Fibroblast of lung (primary cell): ENCODE data around the gene ZC3H12D. TPM values are rescaled to one million over a fixed set of nuclear protein-coding genes. Genes with fewer than 3 reads are reported as not detected.

ENCODE experiments used
- DNase-seq, 2 donors: peaks; one replicate each; pipeline versions ENCODE4 v3.0.0 to v3.0.0-alpha.2; 2010; ENCODE audit warnings: low read depth in 2 of 2
- H2AFZ ChIP-seq: 2 replicates; pipeline ENCODE4 v1.5.1; 2012; ENCODE audit warnings: low read length, control low read depth, inconsistent platforms
- H3K27ac ChIP-seq: 2 replicates; pipeline ENCODE4 v1.5.1; 2011; ENCODE audit warnings: low read length, control low read depth; ENCODE audit not compliant: insufficient read depth
- H3K27me3 ChIP-seq: 2 replicates; pipeline ENCODE4 v1.5.1; 2011; ENCODE audit warnings: mild to moderate bottlenecking, low read length; ENCODE audit not compliant: control insufficient read depth, insufficient read depth
- H3K36me3 ChIP-seq: 2 replicates; pipeline ENCODE4 v1.5.1; 2011; ENCODE audit warnings: low read length; ENCODE audit not compliant: control insufficient read depth, insufficient read depth
- H3K4me1 ChIP-seq: 2 replicates; pipeline ENCODE4 v1.5.1; 2011; ENCODE audit warnings: low read length; ENCODE audit not compliant: control insufficient read depth, insufficient read depth; ENCODE audit errors: extremely low read depth
- H3K4me2 ChIP-seq: 2 replicates; pipeline ENCODE4 v1.5.1; 2011; ENCODE audit warnings: low read length, control low read depth; ENCODE audit not compliant: insufficient read depth; ENCODE audit errors: extremely low read depth
- H3K4me3 ChIP-seq, 4 experiments: fragments of 200-600 bp in 1 of 4; sonication (generic) in 1 of 4; replicated peaks in 1 of 4; 2 replicates each; pipeline ENCODE4 v1.5.1; 2011 to 2016; ENCODE audit warnings: low read length in 4 of 4, low read depth in 3 of 4, mild to moderate bottlenecking in 3 of 4, control low read depth in 2 of 4, inconsistent platforms in 1 of 4, mixed read lengths in 1 of 4; ENCODE audit not compliant: insufficient read depth in 1 of 4; ENCODE audit errors: control extremely low read depth in 1 of 4
- H3K79me2 ChIP-seq: 2 replicates; pipeline ENCODE4 v1.5.1; 2012; ENCODE audit warnings: mild to moderate bottlenecking, low read length, inconsistent platforms; ENCODE audit not compliant: control insufficient read depth, insufficient read depth
- H3K9ac ChIP-seq: 2 replicates; pipeline ENCODE4 v1.5.1; 2011; ENCODE audit warnings: mild to moderate bottlenecking, low read length, control low read depth; ENCODE audit not compliant: insufficient read depth
- H3K9me3 ChIP-seq: 2 replicates; pipeline ENCODE4 v1.5.1; 2012; ENCODE audit warnings: low read depth, low read length; ENCODE audit not compliant: control insufficient read depth, insufficient read depth
- H4K20me1 ChIP-seq: 2 replicates; pipeline ENCODE4 v1.5.1; 2011; ENCODE audit warnings: low read length; ENCODE audit not compliant: control insufficient read depth, insufficient read depth; ENCODE audit errors: extremely low read depth
- EZH2 ChIP-seq: IDR thresholded peaks from 2 replicates; pipeline ENCODE4 v1.5.1; 2012; ENCODE audit warnings: low read length, control low read depth, mild to moderate bottlenecking; ENCODE audit errors: missing control alignments
- polyA plus RNA-seq, 2 donors: library from polyadenylated mRNA; depleted of rRNA in 1 of 2; stranded (reverse) in 1 of 2; unstranded in 1 of 2; fragments of >200 nt; gene quantifications; 2 replicates each; pipeline ENCODE4 v1.2.1, GENCODE V29; 2011 to 2012; ENCODE audit warnings: missing spikeins in 1 of 2
- total RNA-seq: library from RNA; depleted of rRNA; stranded (reverse); fragments of >200 nt; gene quantifications from 2 replicates; pipeline ENCODE4 v1.2.1, GENCODE V29; 2014
- TF ChIP-seq, protein P1 (sequence below), 2 donors: IDR thresholded peaks in 1 of 2; conservative IDR thresholded peaks in 1 of 2; 1 replicate in 1 of 2; 2 replicates in 1 of 2; pipeline ENCODE4 v1.5.1; 2011 to 2012; ENCODE audit warnings: low read length in 2 of 2, control low read depth in 1 of 2, inconsistent platforms in 1 of 2, low read depth in 1 of 2, mild to moderate bottlenecking in 1 of 2

Gene ZC3H12D
- total and polyA plus RNA-seq, 2 donors (not counting 1 experiment from before 2014, with no cell fraction given): 0.01 to 0.17 TPM

DNA sequence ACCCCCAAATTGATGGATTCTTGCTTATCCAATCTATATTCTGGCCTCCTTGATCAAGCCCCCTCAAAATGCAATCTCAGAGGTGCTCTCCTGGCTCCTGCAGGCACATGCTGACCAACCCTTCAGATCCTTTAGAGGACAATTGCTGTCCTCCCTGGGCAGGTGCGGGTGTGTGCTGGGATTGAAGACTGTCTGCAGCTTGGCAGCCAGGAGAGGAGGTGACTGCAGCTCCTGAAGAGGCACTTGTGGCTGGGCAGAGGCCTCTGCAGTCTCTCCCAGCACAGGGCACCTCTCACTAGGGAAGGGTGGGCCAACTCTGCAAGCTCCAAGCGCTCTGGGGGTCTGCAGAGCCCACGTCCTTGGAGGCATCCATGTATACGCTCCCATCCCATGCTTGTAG lies 56.2 kb downstream of the ZC3H12D start:
- Histone ChIP-seq H3K4me1 (peaks cover 1% of the 10 kb centered on the region), H3K36me3 (no peaks in the 10 kb centered on the region), H3K4me2 (no peak overlapping the region), H3K9ac (no peak overlapping the region), H2AFZ (no peak overlapping the region), H3K4me3 (no peak overlapping the region), H3K27me3 (no peaks in the 10 kb centered on the region), H3K9me3 (no peaks in the 10 kb centered on the region), H4K20me1 (no peaks in the 10 kb centered on the region), H3K79me2 (no peaks in the 10 kb centered on the region), H3K27ac (no peak overlapping the region)
- no peak for DNase-seq
- TF ChIP-seq EZH2: no peak
- TF ChIP-seq, protein P1, sequence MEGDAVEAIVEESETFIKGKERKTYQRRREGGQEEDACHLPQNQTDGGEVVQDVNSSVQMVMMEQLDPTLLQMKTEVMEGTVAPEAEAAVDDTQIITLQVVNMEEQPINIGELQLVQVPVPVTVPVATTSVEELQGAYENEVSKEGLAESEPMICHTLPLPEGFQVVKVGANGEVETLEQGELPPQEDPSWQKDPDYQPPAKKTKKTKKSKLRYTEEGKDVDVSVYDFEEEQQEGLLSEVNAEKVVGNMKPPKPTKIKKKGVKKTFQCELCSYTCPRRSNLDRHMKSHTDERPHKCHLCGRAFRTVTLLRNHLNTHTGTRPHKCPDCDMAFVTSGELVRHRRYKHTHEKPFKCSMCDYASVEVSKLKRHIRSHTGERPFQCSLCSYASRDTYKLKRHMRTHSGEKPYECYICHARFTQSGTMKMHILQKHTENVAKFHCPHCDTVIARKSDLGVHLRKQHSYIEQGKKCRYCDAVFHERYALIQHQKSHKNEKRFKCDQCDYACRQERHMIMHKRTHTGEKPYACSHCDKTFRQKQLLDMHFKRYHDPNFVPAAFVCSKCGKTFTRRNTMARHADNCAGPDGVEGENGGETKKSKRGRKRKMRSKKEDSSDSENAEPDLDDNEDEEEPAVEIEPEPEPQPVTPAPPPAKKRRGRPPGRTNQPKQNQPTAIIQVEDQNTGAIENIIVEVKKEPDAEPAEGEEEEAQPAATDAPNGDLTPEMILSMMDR (conservative IDR thresholded peaks at IDR 0.05 in 1 of 2, IDR thresholded peaks at IDR 0.05 in 1 of 2; ENCODE audit: low read depth in 1 of 2, low read length in 2 of 2): no peak

DNA sequence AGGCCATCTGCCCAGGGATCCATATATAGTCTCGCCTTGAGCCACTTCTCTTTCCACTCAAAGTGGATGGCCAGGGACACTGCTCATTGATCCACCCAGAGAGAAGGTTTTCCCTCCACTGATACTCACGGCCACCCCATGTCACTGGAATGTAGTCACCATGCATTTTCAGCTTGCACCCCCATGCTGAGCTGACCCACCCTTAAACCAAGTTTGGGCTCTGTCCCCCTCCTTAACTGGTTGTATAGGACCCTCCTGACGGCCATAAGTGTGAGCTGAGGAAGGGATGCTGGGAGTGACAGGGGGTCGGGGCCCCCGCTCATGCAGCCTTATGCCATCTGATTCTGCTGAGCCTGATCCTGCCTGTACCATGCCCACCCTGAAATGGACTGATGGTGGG lies 59.1 kb downstream of the ZC3H12D start:
- Histone ChIP-seq H2AFZ (no peak overlapping the region), H3K9ac (no peak overlapping the region), H3K4me3 (no peak overlapping the region), H3K27ac (no peak overlapping the region), H3K79me2 (no peaks in the 10 kb centered on the region), H3K36me3 (no peaks in the 10 kb centered on the region), H4K20me1 (no peaks in the 10 kb centered on the region), H3K27me3 (no peaks in the 10 kb centered on the region), H3K4me1 (peaks cover 3% of the 10 kb centered on the region), H3K9me3 (no peaks in the 10 kb centered on the region), H3K4me2 (no peak overlapping the region)
- TF ChIP-seq, protein P1 (conservative IDR thresholded peaks at IDR 0.05 in 1 of 2, IDR thresholded peaks at IDR 0.05 in 1 of 2; ENCODE audit: low read depth in 1 of 2, low read length in 2 of 2): no peak
- no peak for TF ChIP-seq EZH2
- no peak for DNase-seq

DNA sequence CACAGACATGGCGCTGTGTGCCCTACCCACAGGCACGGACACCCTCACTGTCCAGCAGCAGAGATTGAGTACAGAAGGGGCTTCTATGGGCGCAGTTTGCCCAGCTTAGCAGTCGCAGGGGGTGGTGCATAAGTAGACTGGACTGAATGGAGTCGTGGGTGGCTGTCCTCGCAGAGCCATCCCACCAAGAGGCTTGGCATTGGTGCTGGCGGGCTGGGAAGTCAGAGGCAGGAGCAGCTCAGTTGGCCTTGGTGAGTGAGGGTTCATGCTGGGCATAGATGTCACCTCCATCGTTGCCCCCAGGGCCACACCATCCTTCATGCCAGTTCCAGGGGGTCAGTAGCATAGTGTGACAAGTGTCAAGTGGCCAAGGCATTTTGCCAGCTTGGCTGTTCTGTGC lies 59.6 kb downstream of the ZC3H12D start:
- no peak for DNase-seq
- H3K4me3 ChIP-seq: no peak overlapping the region
- TF ChIP-seq EZH2: no peak
- TF ChIP-seq, protein P1 (conservative IDR thresholded peaks at IDR 0.05 in 1 of 2, IDR thresholded peaks at IDR 0.05 in 1 of 2; ENCODE audit: low read depth in 1 of 2, low read length in 2 of 2): no peak
- H3K4me2 ChIP-seq: no peak overlapping the region
- H2AFZ ChIP-seq: no peak overlapping the region
- no peak overlapping the region for H3K9ac ChIP-seq
- no peaks in the 10 kb centered on the region for H3K9me3 ChIP-seq
- H3K27ac ChIP-seq: no peak overlapping the region
- no peaks in the 10 kb centered on the region for H4K20me1 ChIP-seq
- no peaks in the 10 kb centered on the region for H3K27me3 ChIP-seq
- H3K79me2 ChIP-seq: no peaks in the 10 kb centered on the region
- peaks cover 3% of the 10 kb centered on the region for H3K4me1 ChIP-seq
- H3K36me3 ChIP-seq: no peaks in the 10 kb centered on the region
